NB4 (cell line): Measurements from ENCODE around the gene PPP6R1.
"Not testable (repeated sequence)": the region's sequence is repeated elsewhere in the genome, so short reads cannot be mapped to it uniquely, and the experiment has no call there.

Source experiments
- DNase-seq: peaks from one replicate; pipeline ENCODE4 v3.0.0; 2010; ENCODE audit warnings: low read depth
- H3K4me3 ChIP-seq: one replicate; pipeline ENCODE4 v1.5.1; 2011; ENCODE audit warnings: mild to moderate bottlenecking, low read depth, low read length, moderate library complexity
- MYC ChIP-seq: IDR thresholded peaks from 2 replicates; pipeline ENCODE4 v1.6.1; 2011; ENCODE audit warnings: low read depth, low read length
- POLR2A ChIP-seq: IDR thresholded peaks from 2 replicates; pipeline ENCODE4 v1.6.1; 2011; ENCODE audit warnings: mild to moderate bottlenecking; ENCODE audit not compliant: insufficient read length; ENCODE audit errors: extremely low read depth
- TF ChIP-seq, protein P1 (sequence below): IDR thresholded peaks from 2 replicates; pipeline ENCODE4 v1.6.1; 2011; ENCODE audit warnings: low read depth, low read length
- TF ChIP-seq, protein P2 (sequence below): IDR thresholded peaks from one replicate; pipeline ENCODE4 v1.5.1; 2012; ENCODE audit warnings: low read depth, low read length

Gene PPP6R1

DNA sequence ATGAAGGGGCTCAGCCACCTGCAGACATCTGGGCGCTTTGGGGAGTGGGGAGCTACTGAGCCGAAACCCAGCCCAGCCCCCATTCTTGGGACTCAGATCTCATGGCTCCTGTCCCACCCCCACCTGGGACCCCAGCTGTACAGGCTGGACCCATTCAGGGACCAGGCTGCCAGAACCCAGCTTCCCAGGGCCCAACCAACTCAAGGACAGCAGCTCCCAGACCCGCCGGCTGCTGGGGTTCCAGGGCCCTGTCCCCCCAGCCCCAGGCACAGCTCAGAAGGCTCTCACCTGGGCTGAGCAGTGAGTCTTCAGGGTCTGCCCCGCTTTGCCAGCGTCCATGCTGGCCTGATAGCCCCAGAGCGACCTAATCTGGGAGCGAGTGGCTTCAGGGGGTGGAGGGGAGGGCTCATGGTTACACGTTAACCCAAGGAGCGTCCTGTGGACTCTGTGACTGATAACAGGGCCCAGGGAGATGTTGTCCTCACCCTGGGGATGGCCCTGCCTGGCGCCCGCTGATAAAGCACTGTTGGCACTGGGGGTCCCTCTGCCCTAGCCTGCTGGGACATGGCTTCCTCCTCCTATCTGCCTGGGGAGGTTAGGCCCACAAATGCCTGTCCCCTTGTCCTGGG is 30.3 kb downstream of the PPP6R1 start, which contains the start of gene TMEM86B:
Gene TMEM86B (minus strand): TSS at position 361 of the 629 bp plus-strand sequence. CDS start 22 bp downstream, at position 339.
- TF ChIP-seq, protein P1, sequence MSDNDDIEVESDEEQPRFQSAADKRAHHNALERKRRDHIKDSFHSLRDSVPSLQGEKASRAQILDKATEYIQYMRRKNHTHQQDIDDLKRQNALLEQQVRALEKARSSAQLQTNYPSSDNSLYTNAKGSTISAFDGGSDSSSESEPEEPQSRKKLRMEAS, result no peak
- no peak for TF ChIP-seq MYC
- no peak within 1 kb of the TSS for H3K4me3 ChIP-seq
- no peak for DNase-seq

DNA sequence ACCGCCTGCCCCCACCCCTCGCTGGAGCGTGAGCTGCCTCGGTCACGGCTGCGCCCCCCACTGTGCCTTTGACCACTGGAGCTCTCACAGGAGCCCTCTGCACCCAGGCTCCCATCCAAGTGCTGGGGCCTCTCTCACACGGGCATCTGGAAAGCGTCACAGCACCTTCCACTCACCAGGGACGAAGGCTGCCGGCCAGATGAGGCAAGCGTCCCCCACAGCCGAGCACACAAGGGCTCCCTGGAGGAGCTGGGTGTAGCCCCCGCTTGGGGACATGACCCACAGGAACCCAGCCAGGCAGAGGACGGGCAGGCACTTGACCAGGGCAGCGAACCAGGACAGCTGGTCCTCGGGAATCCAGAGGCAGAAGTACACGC is 30.8 kb downstream of the PPP6R1 start:
- TF ChIP-seq MYC (no peak), POLR2A (no peak)
- TF ChIP-seq, protein P2, sequence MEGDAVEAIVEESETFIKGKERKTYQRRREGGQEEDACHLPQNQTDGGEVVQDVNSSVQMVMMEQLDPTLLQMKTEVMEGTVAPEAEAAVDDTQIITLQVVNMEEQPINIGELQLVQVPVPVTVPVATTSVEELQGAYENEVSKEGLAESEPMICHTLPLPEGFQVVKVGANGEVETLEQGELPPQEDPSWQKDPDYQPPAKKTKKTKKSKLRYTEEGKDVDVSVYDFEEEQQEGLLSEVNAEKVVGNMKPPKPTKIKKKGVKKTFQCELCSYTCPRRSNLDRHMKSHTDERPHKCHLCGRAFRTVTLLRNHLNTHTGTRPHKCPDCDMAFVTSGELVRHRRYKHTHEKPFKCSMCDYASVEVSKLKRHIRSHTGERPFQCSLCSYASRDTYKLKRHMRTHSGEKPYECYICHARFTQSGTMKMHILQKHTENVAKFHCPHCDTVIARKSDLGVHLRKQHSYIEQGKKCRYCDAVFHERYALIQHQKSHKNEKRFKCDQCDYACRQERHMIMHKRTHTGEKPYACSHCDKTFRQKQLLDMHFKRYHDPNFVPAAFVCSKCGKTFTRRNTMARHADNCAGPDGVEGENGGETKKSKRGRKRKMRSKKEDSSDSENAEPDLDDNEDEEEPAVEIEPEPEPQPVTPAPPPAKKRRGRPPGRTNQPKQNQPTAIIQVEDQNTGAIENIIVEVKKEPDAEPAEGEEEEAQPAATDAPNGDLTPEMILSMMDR, result no peak
- TF ChIP-seq, protein P1, result no peak
- H3K4me3 ChIP-seq, result no peak overlapping the region
- DNase-seq, result no peak

DNA sequence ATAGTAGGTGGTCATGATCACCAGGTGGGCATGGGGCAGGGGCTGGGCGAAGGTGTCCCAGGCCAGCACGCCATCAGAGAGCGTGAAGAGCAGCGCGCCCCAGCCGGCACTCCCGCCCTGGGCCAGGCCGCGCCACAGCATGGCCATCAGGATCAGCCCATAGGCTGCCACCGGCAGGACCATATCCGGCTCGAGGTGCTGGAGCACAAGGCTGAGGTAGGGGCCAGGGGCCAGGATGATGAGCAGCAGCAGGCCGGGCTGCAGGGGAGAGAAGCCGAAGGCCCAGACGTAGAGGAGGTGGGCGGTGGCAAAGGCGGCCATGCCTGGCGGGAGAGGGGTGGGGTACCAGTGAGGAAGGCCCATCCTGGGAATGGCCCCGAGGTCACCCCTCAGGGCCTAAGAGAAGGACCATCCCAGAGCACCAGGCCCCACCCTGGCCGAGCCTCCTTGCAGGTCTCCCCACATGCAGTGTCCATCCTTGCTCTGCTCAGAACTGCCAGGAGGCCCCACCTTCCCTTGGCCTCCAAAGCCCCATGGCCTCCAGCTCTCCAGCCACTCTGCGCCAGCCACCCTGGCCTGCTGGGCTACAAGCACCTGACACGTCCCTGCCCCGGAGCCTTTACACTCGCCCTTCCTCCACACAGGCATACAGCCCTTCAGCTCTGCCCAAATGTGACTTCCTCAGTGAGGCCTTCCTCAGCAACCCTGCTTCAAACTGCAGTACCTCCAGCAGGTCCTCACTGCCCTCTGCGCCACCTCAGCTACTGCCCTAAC is 31.4 kb downstream of the PPP6R1 start:
- no peak for TF ChIP-seq MYC
- TF ChIP-seq, protein P2, result no peak
- TF ChIP-seq, protein P1, result no peak
- TF ChIP-seq POLR2A, result no peak
- DNase-seq, result no peak
- no peak overlapping the region for H3K4me3 ChIP-seq

DNA sequence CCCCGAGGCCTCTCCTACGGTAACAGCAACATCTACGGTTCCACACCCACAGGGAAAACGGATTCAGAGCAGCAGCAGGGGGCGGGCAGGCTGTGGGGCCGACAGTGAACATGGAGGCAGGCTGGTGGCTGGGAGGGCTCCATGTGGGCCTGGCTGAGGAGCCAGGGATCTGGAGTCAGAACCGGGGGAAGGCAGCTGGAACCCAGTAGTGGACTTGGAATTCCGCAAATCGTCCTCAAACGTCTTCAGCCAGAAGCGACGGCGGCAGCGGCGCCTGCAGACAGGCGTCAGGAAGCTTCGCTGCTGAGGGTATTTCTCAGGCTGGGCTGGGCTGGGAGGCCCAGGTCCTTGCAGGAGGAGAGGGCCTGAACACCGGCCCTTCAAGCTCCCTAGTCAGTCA is 32.0 kb downstream of the PPP6R1 start:
- TF ChIP-seq, protein P2, result no peak
- TF ChIP-seq POLR2A, result no peak
- no peak for TF ChIP-seq MYC
- TF ChIP-seq, protein P1, result no peak
- no peak for DNase-seq
- H3K4me3 ChIP-seq, result no peak overlapping the region

DNA sequence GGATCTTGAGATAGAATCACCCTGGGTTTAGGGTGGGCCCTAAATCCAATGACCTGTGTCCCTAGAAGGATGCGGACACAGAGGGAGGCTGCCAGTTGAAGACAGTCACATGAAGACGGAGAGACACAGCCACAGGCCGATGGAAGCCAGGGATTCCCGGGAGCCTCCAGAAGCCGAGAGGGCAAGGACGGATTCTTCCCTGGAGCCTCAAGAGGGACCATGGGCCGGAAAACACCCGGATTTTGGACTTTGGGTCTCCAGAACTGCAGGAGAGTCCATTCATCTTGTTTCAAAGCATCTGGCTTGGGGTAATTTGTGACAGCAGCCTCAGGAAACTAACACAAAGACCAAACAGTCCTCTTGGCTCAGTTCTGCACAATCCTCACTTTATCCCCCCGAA is 32.5 kb downstream of the PPP6R1 start:
- DNase-seq, result no peak
- H3K4me3 ChIP-seq, result no peak overlapping the region
- TF ChIP-seq, protein P1, result no peak
- TF ChIP-seq MYC (no peak), POLR2A (no peak)
- TF ChIP-seq, protein P2, result no peak

DNA sequence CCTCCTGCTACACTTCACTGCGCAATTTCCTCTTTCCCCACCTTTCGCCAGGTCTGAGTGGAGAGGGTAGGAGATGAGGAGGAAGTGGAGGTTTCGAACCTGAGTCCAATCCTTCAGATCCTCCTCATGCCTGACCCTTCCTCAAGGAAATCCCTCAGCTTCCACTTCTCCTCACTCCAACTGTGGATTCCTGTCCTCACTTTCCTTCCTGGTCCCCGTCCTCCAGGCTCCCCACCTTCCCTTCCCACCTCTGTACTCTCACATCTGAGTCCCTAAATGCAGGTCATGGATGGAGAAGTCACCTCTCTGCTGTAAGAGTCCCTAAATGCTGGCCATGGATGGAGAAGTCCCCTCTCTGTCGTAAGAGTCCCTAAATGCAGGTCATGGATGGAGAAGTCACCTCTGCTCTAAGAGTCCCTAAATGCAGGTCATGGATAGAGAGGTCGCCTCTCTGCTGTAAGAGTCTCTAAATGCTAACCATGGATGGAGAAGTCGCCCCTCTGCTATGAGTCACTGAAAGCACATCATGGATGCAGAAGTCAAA is 33.3 kb downstream of the PPP6R1 start:
- no peak overlapping the region for H3K4me3 ChIP-seq
- TF ChIP-seq POLR2A, result no peak
- TF ChIP-seq, protein P2, result no peak
- TF ChIP-seq MYC, result no peak
- TF ChIP-seq, protein P1, result no peak
- peak; percentile 28 for DNase-seq

DNA sequence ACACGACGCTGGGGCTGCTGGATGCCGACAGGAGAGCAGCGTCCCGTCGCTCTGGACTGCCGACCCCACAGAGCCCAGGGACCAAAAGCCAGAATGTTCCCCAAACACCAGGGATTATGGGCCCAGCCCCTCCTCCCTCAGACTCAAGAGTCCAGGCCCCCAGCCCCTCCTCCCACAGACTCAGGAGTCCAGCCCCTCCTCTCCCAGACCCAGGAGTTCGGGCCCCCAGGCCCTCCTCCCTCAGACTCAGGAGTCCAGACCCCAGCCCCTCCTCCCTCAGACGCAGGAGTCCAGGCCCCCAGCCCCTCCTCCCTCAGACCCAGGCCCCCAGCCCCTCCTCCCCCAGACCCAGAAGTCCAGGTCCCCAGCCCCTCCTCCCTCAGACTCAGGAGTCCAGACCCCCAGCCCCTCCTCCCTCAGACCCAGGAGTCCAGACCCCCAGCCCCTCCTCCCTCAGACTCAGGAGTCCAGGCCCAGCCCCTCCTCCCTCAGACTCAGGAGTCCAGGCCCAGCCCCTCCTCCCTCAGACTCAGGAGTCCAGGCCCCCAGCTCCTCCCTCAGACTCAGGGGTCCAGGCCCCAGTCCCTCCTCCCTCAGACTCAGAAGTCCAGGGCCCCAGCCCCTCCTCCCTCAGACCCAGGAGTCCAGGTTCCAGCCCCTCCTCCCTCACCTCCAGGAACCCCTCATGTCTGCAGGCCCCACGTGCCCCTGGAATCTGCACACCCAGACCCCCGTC is 34.0 kb downstream of the PPP6R1 start:
- H3K4me3 ChIP-seq, DNase-seq: not testable (repeated sequence)
